Natural killer cell (primary cell): ENCODE measurements around the gene DDN. TPM values are rescaled to one million over a fixed set of nuclear protein-coding genes. Genes with fewer than 3 reads are reported as not detected.
A peak's percentile ranks its signal among the peaks of the same experiment; 100 is the strongest.

Source experiments
- ATAC-seq, 3 donors: fragments of 150-1000 bp in 2 of 3; fragments of 200-7000 bp in 1 of 3; cut with Tn5 transposase; 1 replicate in 1 of 3; 2 replicates in 2 of 3; pipeline ENCODE4 v1.10.0; 2021; ENCODE audit warnings: mild to moderate bottlenecking in 2 of 3, moderate library complexity in 2 of 3
- DNase-seq, 2 donors: peaks; one replicate each; pipeline versions ENCODE4 v3.0.0 to v3.0.0-alpha.2; 2013 to 2021; ENCODE audit warnings: mixed read lengths in 1 of 2
- H3K27ac ChIP-seq: one replicate; pipeline ENCODE4 v1.5.1; 2013; ENCODE audit warnings: mild to moderate bottlenecking, low read length
- H3K27me3 ChIP-seq: one replicate; pipeline ENCODE4 v1.6.1; 2013; ENCODE audit warnings: low read length; ENCODE audit not compliant: control insufficient read depth, insufficient read depth
- H3K36me3 ChIP-seq: one replicate; pipeline ENCODE4 v1.6.1; 2013; ENCODE audit warnings: low read length; ENCODE audit not compliant: control insufficient read depth, insufficient read depth
- H3K4me1 ChIP-seq: one replicate; pipeline ENCODE4 v1.6.1; 2013; ENCODE audit warnings: low read length; ENCODE audit not compliant: control insufficient read depth, insufficient read depth
- H3K4me3 ChIP-seq: one replicate; pipeline ENCODE4 v1.5.1; 2013; ENCODE audit warnings: low read length
- H3K9me3 ChIP-seq: one replicate; pipeline ENCODE4 v1.6.1; 2013; ENCODE audit warnings: low read length; ENCODE audit not compliant: control insufficient read depth, insufficient read depth
- H3K27ac Mint-ChIP-seq, 2 donors: one replicate each; pipeline ENCODE4 v1.8.0; 2022; ENCODE audit warnings: mild to moderate bottlenecking in 2 of 2, mixed read lengths in 2 of 2, moderate library complexity in 1 of 2
- H3K27me3 Mint-ChIP-seq, 2 donors: one replicate each; pipeline ENCODE4 v1.8.0; 2022; ENCODE audit warnings: low read depth in 2 of 2, mixed read lengths in 2 of 2
- H3K36me3 Mint-ChIP-seq: one replicate; pipeline ENCODE4 v1.8.0; 2022; ENCODE audit warnings: mixed read lengths
- H3K4me1 Mint-ChIP-seq, 2 donors: one replicate each; pipeline ENCODE4 v1.8.0; 2022; ENCODE audit warnings: mixed read lengths in 2 of 2
- H3K4me3 Mint-ChIP-seq: one replicate; pipeline ENCODE4 v1.8.0; 2022; ENCODE audit warnings: mild to moderate bottlenecking, moderate library complexity, mixed read lengths
- H3K9me3 Mint-ChIP-seq, 2 donors: one replicate each; pipeline ENCODE4 v1.8.0; 2022; ENCODE audit warnings: mixed read lengths in 2 of 2
- CTCF ChIP-seq: fragments of 200-600 bp; IDR thresholded peaks from one replicate; pipeline ENCODE4 v1.8.0; 2022; ENCODE audit warnings: antibody characterized with exemption
- WGBS: methylation state at CpG from one replicate; pipeline ENCODE4 v1.1.7; 2013; ENCODE audit warnings: missing lambda C conversion rate; ENCODE audit not compliant: insufficient coverage; 5-methylcytosine and 5-hydroxymethylcytosine counted together
- intact Hi-C: fragments of 100-400 bp; cut with micrococcal nuclease; formaldehyde crosslinking; loops from one replicate; pipeline ENCODE4 v1.14.2; 2022
- total RNA-seq, 4 donors: library from RNA; stranded (reverse); fragments of 120-200 nt in 1 of 4; gene quantifications; one replicate each; pipeline versions ENCODE4 v1.2.3 to v1.2.4, GENCODE V29; 2013 to 2022

DDN gene
- total RNA-seq, 3 donors from 2014 or later (not counting 1 experiment from before 2014, with no cell fraction given), result 1.1 to 3.4 (median 1.4) TPM

- Histone ChIP-seq H3K4me3 (no peak overlapping the region), H3K4me1 (peaks cover 57% of the 10 kb centered on the region), H3K27me3 (peaks cover 52% of the 10 kb centered on the region), H3K36me3 (no peaks in the 10 kb centered on the region), H3K27ac (no peak overlapping the region), H3K9me3 (no peaks in the 10 kb centered on the region)
- no peak for DNase-seq
- Mint-ChIP-seq H3K27me3 (peaks cover 27 to 42% of the 10 kb centered on the region in 2 donors), H3K36me3 (no peaks in the 10 kb centered on the region), H3K27ac (peak overlapping the region in 1 of 2 donors; percentile 15), H3K9me3 (no peaks in the 10 kb centered on the region), H3K4me1 (peaks cover 41 to 52% of the 10 kb centered on the region in 2 donors), H3K4me3 (no peak overlapping the region)
- no peak for TF ChIP-seq CTCF
- 22% methylated on average over 3 of the region's 3 CpGs for WGBS
- intact Hi-C loops, result loop anchor here (10.0 kb wide), 1 partner anchor 48 kb away; the partner anchor contains the start of gene FKBP11
- ATAC-seq, result no peak
Measured at GRCh38 chr12:48972952-48973483, 26.2 kb downstream of the DDN start.

GRCh38 chr12:48972213-48972951 is 26.8 kb downstream of the DDN start:
- Mint-ChIP-seq H3K27me3 (peaks cover 21 to 37% of the 10 kb centered on the region in 2 donors), H3K9me3 (no peaks in the 10 kb centered on the region), H3K36me3 (no peaks in the 10 kb centered on the region), H3K4me3 (no peak overlapping the region), H3K27ac (peak overlapping the region in 1 of 2 donors; percentile 44), H3K4me1 (peaks cover 35 to 46% of the 10 kb centered on the region in 2 donors)
- no peak for TF ChIP-seq CTCF
- Histone ChIP-seq H3K36me3 (no peaks in the 10 kb centered on the region), H3K27ac (no peak overlapping the region), H3K27me3 (peaks cover 52% of the 10 kb centered on the region), H3K4me1 (peaks cover 50% of the 10 kb centered on the region), H3K9me3 (no peaks in the 10 kb centered on the region), H3K4me3 (no peak overlapping the region)
- 4% methylated on average over 23 of the region's 23 CpGs for WGBS
- intact Hi-C loops, result loop anchor here (10.0 kb wide), 1 partner anchor 48 kb away; the partner anchor contains the start of gene FKBP11
- DNase-seq (peak; percentile 32 to 43), ATAC-seq (peak; percentile 18 to 53 (median 37))

- WGBS, result 31% methylated on average over 7 of the region's 10 CpGs
- Mint-ChIP-seq H3K36me3 (no peaks in the 10 kb centered on the region), H3K27me3 (peaks cover 19 to 28% of the 10 kb centered on the region in 2 donors), H3K27ac (peak overlapping the region in 1 of 2 donors; percentile 44), H3K9me3 (no peaks in the 10 kb centered on the region), H3K4me1 (peaks cover 29 to 42% of the 10 kb centered on the region in 2 donors), H3K4me3 (peak overlapping the region; percentile 39)
- intact Hi-C loops, result loop anchor here (10.0 kb wide), 1 partner anchor 46 kb away; the partner anchor contains the start of gene FKBP11
- H3K9me3 ChIP-seq, result no peaks in the 10 kb centered on the region
- H3K4me3 ChIP-seq, result no peak overlapping the region
- peaks cover 47% of the 10 kb centered on the region for H3K27me3 ChIP-seq
- H3K36me3 ChIP-seq, result no peaks in the 10 kb centered on the region
- DNase-seq (no peak), ATAC-seq (no peak)
- no peak for TF ChIP-seq CTCF
- H3K27ac ChIP-seq, result no peak overlapping the region
- peaks cover 46% of the 10 kb centered on the region for H3K4me1 ChIP-seq
Measured at GRCh38 chr12:48970702-48971334, 28.4 kb downstream of the DDN start.
